Peyer's patch (tissue), 4 donors: ENCODE data around the gene SENP5.

ENCODE experiments used
- CTCF ChIP-seq, 6 experiments: fragments of 450-650 bp in 4 of 6; fragments of 200-600 bp in 2 of 6; sonication (generic) in 1 of 6; IDR thresholded peaks; one replicate each; pipeline ENCODE4 v1.5.1; 2017 to 2019; ENCODE audit warnings: antibody characterized with exemption in 6 of 6, mild to moderate bottlenecking in 3 of 6, moderate library complexity in 1 of 6
- POLR2A ChIP-seq, 2 donors: fragments of 450-650 bp; IDR thresholded peaks; one replicate each; pipeline ENCODE4 v1.5.1; 2017; ENCODE audit warnings: antibody characterized with exemption in 2 of 2, mild to moderate bottlenecking in 2 of 2, moderate library complexity in 2 of 2

GRCh38 chr3:196938576-196938975 is 70.9 kb downstream of the SENP5 start:
- no peak for TF ChIP-seq CTCF (IDR thresholded peaks at IDR 0.05)
- TF ChIP-seq POLR2A (IDR thresholded peaks at IDR 0.05), result no peak
